ENCODE data around the gene WDR12. TPM values are rescaled to one million over a fixed set of nuclear protein-coding genes. Genes with fewer than 3 reads are reported as not detected.
A peak's percentile ranks its signal among the peaks of the same experiment; 100 is the strongest.
"Not testable (repeated sequence)": the region's sequence is repeated elsewhere in the genome, so short reads cannot be mapped to it uniquely, and the experiment has no call there.

Gene WDR12
- total RNA-seq, 2 donors from 2014 or later: 76.4 to 90.2 TPM

- not testable (repeated sequence) for H3K27me3 Mint-ChIP-seq; DNase-seq (ENCODE audit: low spot score); H3K36me3 Mint-ChIP-seq; H3K9me3 Mint-ChIP-seq
- ATAC-seq: peak; percentile 86
- H3K4me3 Mint-ChIP-seq: peak overlapping the region; percentile 98
- peaks cover 15 to 21% of the 10 kb centered on the region in 2 donors for H3K4me1 Mint-ChIP-seq (ENCODE audit: low read depth in 2 of 2)
- H3K27ac Mint-ChIP-seq: peak overlapping the region; percentile 96 to 98
Measured at GRCh38 chr2:202912342-202913201, 1.1 kb upstream of the WDR12 start.

DNA sequence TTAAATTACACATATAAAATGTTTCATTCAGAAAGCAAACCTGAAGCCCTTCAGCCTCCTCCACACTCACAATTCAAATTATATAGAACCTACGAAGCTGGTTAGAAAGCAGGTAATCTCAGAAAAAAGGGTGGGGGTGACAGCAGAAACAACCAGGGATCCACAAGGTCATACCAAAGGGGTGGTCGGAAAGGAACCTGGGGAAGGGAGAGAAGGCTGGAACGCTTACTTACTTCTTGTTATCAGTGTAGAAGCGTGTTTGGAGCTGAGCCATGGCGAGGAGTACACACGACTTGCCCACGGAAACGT lies 316 bp downstream of the WDR12 start:
- peaks cover 2% of the 10 kb centered on the region for H3K36me3 Mint-ChIP-seq
- no peak for DNase-seq (ENCODE audit: low spot score)
- no peaks in the 10 kb centered on the region for H3K27me3 Mint-ChIP-seq
- H3K4me3 Mint-ChIP-seq: peak overlapping the region; percentile 98
- ATAC-seq: peak in 1 of 2 donors; percentile 4
- H3K27ac Mint-ChIP-seq: peak overlapping the region; percentile 96 to 98
- H3K4me1 Mint-ChIP-seq (ENCODE audit: low read depth in 2 of 2): peaks cover 15 to 21% of the 10 kb centered on the region in 2 donors
- no peaks in the 10 kb centered on the region for H3K9me3 Mint-ChIP-seq

- Mint-ChIP-seq H3K4me1 (ENCODE audit: low read depth in 2 of 2) (peaks cover 15 to 21% of the 10 kb centered on the region in 2 donors), H3K27ac (peak overlapping the region; percentile 96 to 98), H3K4me3 (peak overlapping the region; percentile 98), H3K9me3 (no peaks in the 10 kb centered on the region), H3K36me3 (peaks cover 6% of the 10 kb centered on the region), H3K27me3 (no peaks in the 10 kb centered on the region)
- no peak for ATAC-seq
- DNase-seq (ENCODE audit: low spot score): no peak
Measured at GRCh38 chr2:202910698-202911097, 775 bp downstream of the WDR12 start.

DNA sequence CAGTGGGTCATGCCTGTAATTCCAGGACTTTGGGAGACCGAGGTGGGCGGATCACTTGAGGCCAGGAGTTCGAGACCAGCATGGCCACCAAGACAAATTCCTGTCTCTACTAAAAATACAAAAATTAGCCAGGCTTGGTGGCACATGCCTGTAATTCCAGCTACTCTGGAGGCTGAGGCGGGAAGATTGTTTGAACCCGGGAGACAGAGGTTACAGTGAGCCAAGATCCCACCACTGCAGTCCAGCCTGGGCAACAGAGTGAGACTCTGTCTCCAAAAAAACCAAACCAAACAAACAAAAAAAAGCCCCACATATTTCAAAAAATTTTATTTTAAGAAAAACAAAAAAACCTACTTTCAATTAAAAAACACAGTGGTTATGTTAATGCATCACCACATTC lies 1.2 kb downstream of the WDR12 start:
- not testable (repeated sequence) for H3K27ac Mint-ChIP-seq; H3K27me3 Mint-ChIP-seq; H3K9me3 Mint-ChIP-seq; DNase-seq (ENCODE audit: low spot score); ATAC-seq
- Mint-ChIP-seq H3K4me1 (ENCODE audit: low read depth in 2 of 2) (peaks cover 15 to 25% of the 10 kb centered on the region in 2 donors), H3K36me3 (peaks cover 10% of the 10 kb centered on the region), H3K4me3 (peak overlapping the region; percentile 98)

GRCh38 chr2:202909394-202910192 lies 1.9 kb downstream of the WDR12 start:
- H3K27ac Mint-ChIP-seq: no peak overlapping the region
- no peaks in the 10 kb centered on the region for H3K9me3 Mint-ChIP-seq
- peak overlapping the region; percentile 98 for H3K4me3 Mint-ChIP-seq
- ATAC-seq (no peak), DNase-seq (ENCODE audit: low spot score) (no peak)
- H3K36me3 Mint-ChIP-seq: peaks cover 13% of the 10 kb centered on the region
- peaks cover 15 to 26% of the 10 kb centered on the region in 2 donors for H3K4me1 Mint-ChIP-seq (ENCODE audit: low read depth in 2 of 2)
- H3K27me3 Mint-ChIP-seq: no peaks in the 10 kb centered on the region

GRCh38 chr2:202908186-202908585 lies 3.3 kb downstream of the WDR12 start:
- DNase-seq (ENCODE audit: low spot score): no peak
- peak overlapping the region; percentile 2 for H3K4me3 Mint-ChIP-seq
- H3K4me1 Mint-ChIP-seq (ENCODE audit: low read depth in 2 of 2): peaks cover 18 to 30% of the 10 kb centered on the region in 2 donors
- no peak for ATAC-seq
- H3K27me3 Mint-ChIP-seq: no peaks in the 10 kb centered on the region
- peaks cover 24% of the 10 kb centered on the region for H3K36me3 Mint-ChIP-seq
- H3K27ac Mint-ChIP-seq: peak overlapping the region in 1 of 2 donors; percentile 30
- no peaks in the 10 kb centered on the region for H3K9me3 Mint-ChIP-seq

- H3K27ac Mint-ChIP-seq; H3K27me3 Mint-ChIP-seq; H3K9me3 Mint-ChIP-seq; DNase-seq (ENCODE audit: low spot score); ATAC-seq; H3K4me3 Mint-ChIP-seq: not testable (repeated sequence)
- Mint-ChIP-seq H3K36me3 (peaks cover 25% of the 10 kb centered on the region), H3K4me1 (ENCODE audit: low read depth in 2 of 2) (peaks cover 13 to 26% of the 10 kb centered on the region in 2 donors)
Measured at GRCh38 chr2:202905507-202905906, 6.0 kb downstream of the WDR12 start.

DNA sequence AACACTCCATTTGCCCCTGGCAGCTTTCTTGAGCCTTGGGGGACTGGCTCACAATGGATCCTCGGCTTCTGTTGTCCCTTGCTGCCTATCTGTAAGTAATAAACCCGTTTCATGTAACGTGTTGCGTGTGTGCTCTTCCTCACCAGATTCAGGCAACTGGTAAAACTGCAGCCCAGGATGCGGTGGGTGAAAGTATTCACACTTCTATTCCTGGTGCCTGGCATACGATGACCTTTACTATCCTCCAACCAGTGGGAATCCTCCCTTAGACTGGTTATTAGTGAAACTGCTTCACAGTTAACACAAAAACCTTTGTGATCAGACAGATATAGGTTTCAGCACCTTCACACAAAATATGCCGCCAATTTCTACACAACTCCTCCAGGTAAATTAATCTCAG lies 26.3 kb downstream of the WDR12 start:
- Mint-ChIP-seq H3K27ac (no peak overlapping the region), H3K4me3 (no peak overlapping the region), H3K4me1 (ENCODE audit: low read depth in 2 of 2) (no peaks in the 10 kb centered on the region), H3K9me3 (no peaks in the 10 kb centered on the region), H3K27me3 (no peaks in the 10 kb centered on the region), H3K36me3 (peaks cover 7% of the 10 kb centered on the region)
- ATAC-seq (no peak), DNase-seq (ENCODE audit: low spot score) (no peak)

DNA sequence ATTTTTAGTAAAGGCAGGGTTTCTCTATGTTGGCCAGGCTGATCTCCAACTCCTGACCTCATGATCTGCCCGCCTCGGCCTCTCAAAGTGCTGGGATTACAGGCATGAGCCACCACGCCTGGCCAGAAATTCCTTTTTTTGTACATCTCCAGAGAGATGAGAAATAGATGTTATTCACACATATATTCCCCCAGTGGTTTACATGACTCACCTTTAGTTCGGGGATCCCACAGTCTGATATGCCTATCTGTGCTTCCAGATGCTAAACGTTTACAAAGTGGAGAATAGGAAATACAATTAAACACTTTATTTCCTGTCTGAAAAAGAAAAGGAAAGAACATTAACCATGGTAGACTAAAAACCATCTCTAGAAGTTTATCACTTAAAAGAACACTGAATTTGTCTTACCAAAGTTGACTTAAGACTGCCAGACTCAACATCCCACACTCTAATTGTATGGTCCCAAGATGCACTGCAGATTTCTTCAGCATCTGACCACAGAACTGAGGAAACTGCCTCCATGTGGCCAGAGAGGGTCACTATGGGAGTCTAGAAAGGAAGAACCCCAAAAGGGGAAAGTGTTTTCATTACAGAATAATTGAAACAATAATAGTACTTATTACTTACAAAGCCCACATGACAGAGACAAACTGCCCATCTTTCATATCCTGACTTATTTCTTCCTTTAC lies 27.3 kb downstream of the WDR12 start:
- ATAC-seq (no peak), DNase-seq (ENCODE audit: low spot score) (no peak)
- Mint-ChIP-seq H3K4me3 (no peak overlapping the region), H3K4me1 (ENCODE audit: low read depth in 2 of 2) (no peaks in the 10 kb centered on the region), H3K27ac (no peak overlapping the region), H3K27me3 (no peaks in the 10 kb centered on the region), H3K36me3 (peaks cover 7% of the 10 kb centered on the region), H3K9me3 (no peaks in the 10 kb centered on the region)

GRCh38 chr2:202881570-202881969 lies 29.9 kb downstream of the WDR12 start:
- no peak overlapping the region for H3K4me3 Mint-ChIP-seq
- H3K27me3 Mint-ChIP-seq: no peaks in the 10 kb centered on the region
- H3K27ac Mint-ChIP-seq: no peak overlapping the region
- DNase-seq (ENCODE audit: low spot score): no peak
- H3K36me3 Mint-ChIP-seq: peaks cover 7% of the 10 kb centered on the region
- no peaks in the 10 kb centered on the region for H3K9me3 Mint-ChIP-seq
- no peak for ATAC-seq
- H3K4me1 Mint-ChIP-seq (ENCODE audit: low read depth in 2 of 2): no peaks in the 10 kb centered on the region

- H3K4me3 Mint-ChIP-seq: no peak overlapping the region
- no peak overlapping the region for H3K27ac Mint-ChIP-seq
- H3K4me1 Mint-ChIP-seq (ENCODE audit: low read depth in 2 of 2): peaks cover 0 to 3% of the 10 kb centered on the region in 2 donors
- ATAC-seq (no peak), DNase-seq (ENCODE audit: low spot score) (no peak)
- H3K36me3 Mint-ChIP-seq: no peaks in the 10 kb centered on the region
- H3K27me3 Mint-ChIP-seq: no peaks in the 10 kb centered on the region
- H3K9me3 Mint-ChIP-seq: no peaks in the 10 kb centered on the region
Measured at GRCh38 chr2:202877699-202878098, 33.8 kb downstream of the WDR12 start.

DNA sequence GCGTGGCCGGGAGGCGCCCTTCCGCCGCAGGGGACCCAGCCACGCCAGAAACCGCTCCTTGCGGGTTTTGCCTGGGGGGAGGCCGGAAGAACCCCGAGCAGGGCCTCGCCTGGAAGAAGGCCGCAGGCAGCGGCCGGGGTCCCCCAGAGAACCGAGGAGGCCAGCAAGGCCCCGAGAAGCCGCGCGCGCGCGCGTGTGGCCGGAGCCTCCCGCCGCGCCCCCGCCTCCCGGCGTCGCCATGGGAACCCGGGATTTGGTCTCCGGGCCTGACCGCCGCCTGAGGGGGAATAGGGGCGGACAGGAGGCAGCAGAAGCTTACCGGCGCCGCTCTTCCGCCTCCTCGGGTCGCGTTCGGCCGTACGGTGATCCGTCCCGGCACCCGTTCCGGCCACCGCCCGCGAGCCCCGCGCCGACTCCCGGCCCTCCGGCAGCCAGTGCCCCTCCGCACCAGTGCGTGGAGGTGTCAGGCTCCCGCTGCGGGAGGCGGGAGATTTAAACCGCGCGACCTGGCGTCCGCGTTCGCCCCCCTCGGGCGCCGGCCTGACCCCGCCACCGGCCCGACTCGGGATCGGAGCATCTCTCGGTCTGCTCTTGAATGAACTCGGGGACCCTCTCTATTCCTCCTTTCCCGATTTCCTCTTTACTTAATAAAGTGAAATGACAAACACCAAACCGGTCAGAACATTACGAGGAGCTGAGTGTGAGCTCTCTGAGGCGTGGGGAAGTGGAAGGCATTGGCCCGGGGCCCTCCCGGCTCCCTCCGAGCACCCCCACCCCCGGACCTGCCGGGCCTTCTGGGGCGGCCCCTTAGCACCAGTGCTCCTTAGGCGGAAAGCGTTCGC lies 40.0 kb downstream of the WDR12 start, which contains the start of gene ICA1L:
Gene ICA1L (minus strand): TSS at position 467 of the 842 bp plus-strand sequence. CDS start 42,757 bp downstream, outside the sequence.
- H3K36me3 Mint-ChIP-seq: no peaks in the 10 kb centered on the region
- no peaks in the 10 kb centered on the region for H3K9me3 Mint-ChIP-seq
- no peaks in the 10 kb centered on the region for H3K27me3 Mint-ChIP-seq
- H3K27ac Mint-ChIP-seq: peak within 1 kb of the TSS; percentile 62 to 65
- ATAC-seq (peak; percentile 81 to 83), DNase-seq (ENCODE audit: low spot score) (peak; percentile 83)
- peak within 1 kb of the TSS; percentile 89 for H3K4me3 Mint-ChIP-seq
- peaks cover 7 to 10% of the 10 kb centered on the region in 2 donors for H3K4me1 Mint-ChIP-seq (ENCODE audit: low read depth in 2 of 2)

All from natural killer cell treated with Interleukin-12 subunit alpha and Interleukin-12 subunit beta and Interleukin-15 and Interleukin-18, amount 100 ng/mL, for 72 hours (primary cell).